HepG2 (cell line): ENCODE measurements around the gene OR10P1. TPM values are rescaled to one million over a fixed set of nuclear protein-coding genes. Genes with fewer than 3 reads are reported as not detected.
A peak's percentile ranks its signal among the peaks of the same experiment; 100 is the strongest.

Source experiments
- ATAC-seq: fragments of 200-7000 bp; cut with Tn5 transposase; 3 replicates; pipeline ENCODE4 v1.9.1; 2020; ENCODE audit warnings: mild to moderate bottlenecking, moderate library complexity
- BruUV-seq: library from RNA; stranded (reverse); fragments of 400-500 nt; replicated peaks from 2 replicates; lab custom pipeline; 2021; lab: Mats Ljungman, UMichigan
- CTCF ChIA-PET: fragments of 300-600 bp; formaldehyde crosslinking; extraction: SDS; loops from one replicate; lab custom pipeline; 2021; ENCODE audit warnings: low total read pairs, inconsistent platforms, low intra/inter-chr PET ratio; lab: Yijun Ruan, JAX
- POLR2A ChIA-PET: fragments of 350-600 bp; sonication (Branson Sonifier 250); formaldehyde crosslinking; loops from one replicate; lab custom pipeline; 2020; ENCODE audit warnings: antibody characterized with exemption, inconsistent platforms; lab: Yijun Ruan, JAX
- DNase-seq: peaks from one replicate; pipeline ENCODE4 v3.0.0-alpha.2; 2015; ENCODE audit warnings: low spot score
- FAIRE-seq: peaks from 3 replicates; lab custom pipeline; 2011; peaks lifted over from hg19 to GRCh38; lab: Jason Lieb, UNC
- H2AFZ ChIP-seq: one replicate; pipeline ENCODE4 v1.6.1; 2011; ENCODE audit warnings: low read length, inconsistent platforms
- H3K27ac ChIP-seq: fragments of 300-600 bp; 3 replicates; pipeline ENCODE4 v1.8.0; 2011; ENCODE audit warnings: mixed run types, mild to moderate bottlenecking, mixed read lengths, low read length, inconsistent platforms; ENCODE audit not compliant: insufficient read depth; ENCODE audit errors: extremely low read length
- H3K27me3 ChIP-seq, 2 experiments: fragments of 200-600 bp in 1 of 2; 2 replicates in 1 of 2; 3 replicates in 1 of 2; pipeline versions ENCODE4 v1.6.0 to v1.8.0; 2011; ENCODE audit warnings: low read length in 2 of 2, mild to moderate bottlenecking in 2 of 2, moderate library complexity in 2 of 2, inconsistent platforms in 1 of 2; ENCODE audit not compliant: insufficient read depth in 2 of 2, control insufficient read depth in 1 of 2
- H3K36me3 ChIP-seq, 2 experiments: fragments of 200-600 bp in 1 of 2; replicated peaks in 1 of 2; 2 replicates in 1 of 2; 3 replicates in 1 of 2; pipeline versions ENCODE4 v1.5.1 to v1.8.0; 2011; ENCODE audit warnings: low read length in 2 of 2, inconsistent platforms in 1 of 2; ENCODE audit not compliant: insufficient read depth in 2 of 2, control insufficient read depth in 1 of 2
- H3K4me1 ChIP-seq: 2 replicates; pipeline ENCODE4 v1.5.1; 2012; ENCODE audit warnings: low read length, inconsistent platforms; ENCODE audit not compliant: insufficient read depth
- H3K4me2 ChIP-seq: 2 replicates; pipeline ENCODE4 v1.6.0; 2011; ENCODE audit warnings: low read depth, low read length, inconsistent platforms
- H3K4me3 ChIP-seq, 3 experiments: fragments of 200-600 bp in 1 of 3; sonication (generic), shearing (Covaris generic) in 1 of 3; replicated peaks in 1 of 3; 2 replicates each; pipeline ENCODE4 v1.5.1; 2011 to 2016; ENCODE audit warnings: low read length in 3 of 3, inconsistent platforms in 2 of 3, low read depth in 2 of 3, mild to moderate bottlenecking in 2 of 3, control low read depth in 1 of 3, mixed read lengths in 1 of 3; ENCODE audit not compliant: insufficient read depth in 1 of 3
- H3K79me2 ChIP-seq: one replicate; pipeline ENCODE4 v1.6.1; 2011; ENCODE audit warnings: low read length, inconsistent platforms; ENCODE audit not compliant: insufficient read depth
- H3K9ac ChIP-seq: 2 replicates; pipeline ENCODE4 v1.6.0; 2011; ENCODE audit warnings: mild to moderate bottlenecking, low read depth, low read length, inconsistent platforms; ENCODE audit not compliant: insufficient read depth
- H3K9me3 ChIP-seq: 2 replicates; pipeline ENCODE4 v1.5.1; 2012; ENCODE audit warnings: mild to moderate bottlenecking, low read length
- H4K20me1 ChIP-seq: 2 replicates; pipeline ENCODE4 v1.6.0; 2011; ENCODE audit warnings: inconsistent platforms, mild to moderate bottlenecking, low read length, moderate library complexity; ENCODE audit not compliant: insufficient read depth
- AGO2 ChIP-seq: fragments of 200-400 bp; formaldehyde crosslinking; optimal IDR thresholded peaks from 2 replicates; pipeline ENCODE3; 2017; ENCODE audit warnings: mild to moderate bottlenecking, low read depth, low read length, moderate library complexity
- MTF2 ChIP-seq: sonication (generic); formaldehyde crosslinking; IDR thresholded peaks from 2 replicates; pipeline ENCODE4 v1.5.0; 2020; ENCODE audit warnings: missing genetic modification reagents, borderline replicate concordance
- NR2F6 ChIP-seq, 2 experiments: IDR thresholded peaks; 2 replicates each; pipeline ENCODE4 v1.6.1; 2016; ENCODE audit warnings: antibody characterized with exemption in 1 of 2, mild to moderate bottlenecking in 1 of 2
- SKI ChIP-seq: fragments of 450-650 bp; IDR thresholded peaks from one replicate; pipeline ENCODE4 v1.6.1; 2018; ENCODE audit warnings: mild to moderate bottlenecking; ENCODE audit not compliant: partially characterized antibody
- ZFP91 ChIP-seq: sonication (generic); formaldehyde crosslinking; IDR thresholded peaks from 2 replicates; pipeline ENCODE4 v1.9.0; 2022; ENCODE audit warnings: missing genetic modification reagents, mild to moderate bottlenecking, borderline replicate concordance
- ZNF660 ChIP-seq: sonication (generic); formaldehyde crosslinking; IDR thresholded peaks from 2 replicates; pipeline ENCODE4 v1.5.1; 2020; ENCODE audit warnings: mild to moderate bottlenecking, low read depth, missing genetic modification reagents, borderline replicate concordance
- WGBS: methylation state at CpG from one replicate; pipeline ENCODE4 v1.1.6; 2017; ENCODE audit warnings: low lambda C conversion rate; 5-methylcytosine and 5-hydroxymethylcytosine counted together
- in situ Hi-C: cut with HindIII; loops from 2 replicates; pipeline ENCODE4 v1.10.0; 2017; ENCODE audit warnings: low pct_unique_long_range_greater_than_20kb; ENCODE audit not compliant: extremely low pct_ligation_motif_present
- intact Hi-C: fragments of 100-400 bp; cut with micrococcal nuclease; formaldehyde crosslinking; loops from one replicate; pipeline ENCODE4 v1.10.0; 2022; ENCODE audit not compliant: unreplicated experiment
- polyA plus RNA-seq, 8 experiments: library from polyadenylated mRNA; depleted of rRNA in 3 of 8; stranded (reverse) in 7 of 8; unstranded in 1 of 8; fragments of >200 nt; fragmentation: Illumina TruSeq in 4 of 8; extraction: Trizol in 4 of 8; gene quantifications; 2 replicates each; pipeline versions ENCODE4 v1.2.1 to v1.2.3, GENCODE V29; 2011 to 2016; ENCODE audit warnings: low read depth in 4 of 8, missing spikeins in 1 of 8, mixed read lengths in 1 of 8; ENCODE audit not compliant: insufficient read depth in 1 of 8
- total RNA-seq, 5 experiments: library from RNA; depleted of rRNA; stranded (reverse); fragments of >200 nt; fragmentation: Illumina TruSeq; extraction: Trizol; gene quantifications; 2 replicates each; pipeline ENCODE4 v1.2.3, GENCODE V29; 2016; ENCODE audit warnings: low read depth in 1 of 5

Gene OR10P1
- total and polyA plus RNA-seq, 2 of the 13 experiments (the other 11 are each of a cell fraction or from before 2014, with no cell fraction given) = not detected

- Histone ChIP-seq H3K27me3 (no peaks in the 10 kb centered on the region; a peak in 1 of 5 replicates), H3K4me3 (no peak overlapping the region), H2AFZ (no peak overlapping the region)
- in situ Hi-C loops = no loop called here
- TF ChIP-seq ZFP91 (CRISPR knock-in tag) (no peak), MTF2 (CRISPR knock-in tag) (no peak), NR2F6 (IDR thresholded peaks at IDR 0.05) (no peak), NR2F6 (CRISPR knock-in tag; IDR thresholded peaks at IDR 0.05) (no peak), SKI (no peak), ZNF660 (CRISPR knock-in tag) (no peak), AGO2 (peak; percentile 20)
- TF ChIP-seq, all 625 proteins: peak for 1
- 89% methylated on average over 15 of the region's 20 CpGs for WGBS
- H3K4me1 ChIP-seq = peaks cover 22% of the 10 kb centered on the region
- no peak overlapping the region for H3K4me2 ChIP-seq
- peaks cover 0 to 3% of the 10 kb centered on the region in 2 experiments; a peak in 1 of 5 replicates for H3K36me3 ChIP-seq
- H4K20me1 ChIP-seq = no peaks in the 10 kb centered on the region
- H3K79me2 ChIP-seq = peaks cover 7% of the 10 kb centered on the region
- H3K9me3 ChIP-seq = no peaks in the 10 kb centered on the region
- DNase-seq (no peak), FAIRE-seq (no peak), ATAC-seq (no peak)
- intact Hi-C loops = no loop called here
- no peak overlapping the region for H3K27ac ChIP-seq
- H3K9ac ChIP-seq = no peak overlapping the region
- no TSS peak for BruUV-seq
- ChIA-PET POLR2A (no interaction called here), CTCF (no interaction called here)
Measured at GRCh38 chr12:55684761-55685370, 48.2 kb downstream of the OR10P1 start.
